ENCODE data around the gene R3HCC1L.

Gene R3HCC1L

DNA sequence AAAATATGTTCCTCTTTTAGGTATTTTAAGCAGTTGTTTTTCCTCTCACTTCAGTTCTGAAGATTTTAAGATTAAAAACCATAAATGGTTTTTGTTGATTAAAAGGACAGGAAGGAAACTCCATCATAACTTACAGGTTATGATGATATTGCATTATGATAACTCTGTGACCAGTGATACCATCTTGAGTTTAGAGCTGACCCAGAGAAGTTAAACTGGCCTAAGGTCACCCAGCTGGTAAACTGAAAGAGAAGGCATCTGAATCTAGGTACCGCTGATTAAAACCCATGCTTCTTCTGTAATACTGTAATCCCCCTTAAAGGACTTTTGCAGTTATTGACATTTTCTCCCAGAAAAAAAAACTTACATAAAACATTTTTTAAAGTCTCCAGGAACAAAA, 103.9 kb downstream of the R3HCC1L start:
- no peaks in the 10 kb centered on the region for H4K20me1 ChIP-seq (ENCODE audit: insufficient read depth, low read length, poor library complexity, severe bottlenecking)
- H2AFZ ChIP-seq (ENCODE audit: low read length), result no peak overlapping the region
- H3K36me3 ChIP-seq (ENCODE audit: insufficient read depth, low read length), result peaks cover 42% of the 10 kb centered on the region
- 0 out of 2 replicates have a peak, but pooled peaks cover 8% of the 10 kb centered on the region for H3F3A ChIP-seq (ENCODE audit: low read depth)
- peaks cover 24% of the 10 kb centered on the region for H3K4me1 ChIP-seq (ENCODE audit: insufficient read depth, low read length, poor library complexity, severe bottlenecking)
- H3K79me2 ChIP-seq (ENCODE audit: insufficient read depth, low read length), result no peaks in the 10 kb centered on the region
- H3K9me3 ChIP-seq (ENCODE audit: insufficient read depth, low read depth, low read length), result no peaks in the 10 kb centered on the region
- TF ChIP-seq EZH2phosphoT487 (IDR thresholded peaks at IDR 0.05; ENCODE audit: borderline replicate concordance), result no peak
- TF ChIP-seq CTCF (conservative IDR thresholded peaks at IDR 0.05; ENCODE audit: low read length), result no peak
- H3K4me3 ChIP-seq (ENCODE audit: low read length, poor library complexity, severe bottlenecking), result peak overlapping the region; percentile 30
- H3K4me2 ChIP-seq (ENCODE audit: low read depth, low read length, poor library complexity, severe bottlenecking), result peak overlapping the region; percentile 56
- H3K27me3 ChIP-seq (ENCODE audit: insufficient read depth, low read length, poor library complexity, severe bottlenecking), result no peaks in the 10 kb centered on the region
- H3K9ac ChIP-seq (ENCODE audit: low read depth, low read length, poor library complexity, severe bottlenecking), result peak overlapping the region; percentile 31
- H3K9me2 ChIP-seq (replicated peaks; ENCODE audit: low read depth, low read length), result no peaks in the 10 kb centered on the region

GRCh38 chr10:98240524-98240923, 106.1 kb downstream of the R3HCC1L start:
- H3F3A ChIP-seq (ENCODE audit: low read depth), result 0 out of 2 replicates have a peak, but pooled peaks cover 8% of the 10 kb centered on the region
- H3K36me3 ChIP-seq (ENCODE audit: insufficient read depth, low read length), result peaks cover 50% of the 10 kb centered on the region; the same call in 1 of the 2 replicates
- no peak overlapping the region for H3K9ac ChIP-seq (ENCODE audit: low read depth, low read length, poor library complexity, severe bottlenecking)
- no peaks in the 10 kb centered on the region for H3K79me2 ChIP-seq (ENCODE audit: insufficient read depth, low read length)
- H3K4me3 ChIP-seq (ENCODE audit: low read length, poor library complexity, severe bottlenecking), result no peak overlapping the region
- H4K20me1 ChIP-seq (ENCODE audit: insufficient read depth, low read length, poor library complexity, severe bottlenecking), result no peaks in the 10 kb centered on the region
- peaks cover 20% of the 10 kb centered on the region for H3K4me1 ChIP-seq (ENCODE audit: insufficient read depth, low read length, poor library complexity, severe bottlenecking)
- no peak for TF ChIP-seq CTCF (conservative IDR thresholded peaks at IDR 0.05; ENCODE audit: low read length)
- no peak for TF ChIP-seq EZH2phosphoT487 (IDR thresholded peaks at IDR 0.05; ENCODE audit: borderline replicate concordance)
- no peaks in the 10 kb centered on the region for H3K27me3 ChIP-seq (ENCODE audit: insufficient read depth, low read length, poor library complexity, severe bottlenecking)
- no peaks in the 10 kb centered on the region for H3K9me3 ChIP-seq (ENCODE audit: insufficient read depth, low read depth, low read length)
- H3K9me2 ChIP-seq (replicated peaks; ENCODE audit: low read depth, low read length), result no peaks in the 10 kb centered on the region
- H3K4me2 ChIP-seq (ENCODE audit: low read depth, low read length, poor library complexity, severe bottlenecking), result no peak overlapping the region
- no peak overlapping the region for H2AFZ ChIP-seq (ENCODE audit: low read length)

- H4K20me1 ChIP-seq (ENCODE audit: insufficient read depth, low read length, poor library complexity, severe bottlenecking), result no peaks in the 10 kb centered on the region
- H2AFZ ChIP-seq (ENCODE audit: low read length), result no peak overlapping the region
- no peaks in the 10 kb centered on the region for H3K9me3 ChIP-seq (ENCODE audit: insufficient read depth, low read depth, low read length)
- peaks cover 51% of the 10 kb centered on the region; the same call in 1 of the 2 replicates for H3K36me3 ChIP-seq (ENCODE audit: insufficient read depth, low read length)
- H3K9ac ChIP-seq (ENCODE audit: low read depth, low read length, poor library complexity, severe bottlenecking), result no peak overlapping the region
- H3K4me2 ChIP-seq (ENCODE audit: low read depth, low read length, poor library complexity, severe bottlenecking), result no peak overlapping the region
- no peaks in the 10 kb centered on the region for H3K9me2 ChIP-seq (replicated peaks; ENCODE audit: low read depth, low read length)
- no peaks in the 10 kb centered on the region for H3K27me3 ChIP-seq (ENCODE audit: insufficient read depth, low read length, poor library complexity, severe bottlenecking)
- TF ChIP-seq EZH2phosphoT487 (IDR thresholded peaks at IDR 0.05; ENCODE audit: borderline replicate concordance), result no peak
- TF ChIP-seq CTCF (conservative IDR thresholded peaks at IDR 0.05; ENCODE audit: low read length), result peak; percentile 74
- H3K4me1 ChIP-seq (ENCODE audit: insufficient read depth, low read length, poor library complexity, severe bottlenecking), result peaks cover 12% of the 10 kb centered on the region
- H3K4me3 ChIP-seq (ENCODE audit: low read length, poor library complexity, severe bottlenecking), result no peak overlapping the region
- H3F3A ChIP-seq (ENCODE audit: low read depth), result 0 out of 2 replicates have a peak, but pooled peaks cover 8% of the 10 kb centered on the region
- no peaks in the 10 kb centered on the region for H3K79me2 ChIP-seq (ENCODE audit: insufficient read depth, low read length)
Measured at GRCh38 chr10:98242823-98243222, 108.4 kb downstream of the R3HCC1L start.
